ENCODE results near the gene CARD9.

GRCh38 chr9:136375096-136375495 is 1.6 kb upstream of the CARD9 start:
- no peak for TF ChIP-seq EZH2 (IDR thresholded peaks at IDR 0.05; ENCODE audit: low read depth)
- TF ChIP-seq CTCF (conservative IDR thresholded peaks at IDR 0.05): no peak

Measured in PC-9 (cell line).